SK-N-SH treated with all-trans-retinoic acid at 6 μM for 48 hours (cell line): ENCODE results near the gene TMEM30B.

ENCODE experiments used
- ARNTL ChIP-seq: fragments of 450-650 bp; formaldehyde crosslinking; IDR thresholded peaks from 2 replicates; pipeline ENCODE4 v1.5.0; 2020; ENCODE audit warnings: low read depth, mild to moderate bottlenecking, moderate library complexity, borderline replicate concordance
- CSDC2 ChIP-seq: fragments of 250-450 bp; sonication (Bioruptor Pico); IDR thresholded peaks from 2 replicates; pipeline ENCODE4 v1.5.0; 2020; ENCODE audit warnings: mild to moderate bottlenecking, moderate library complexity
- GLIS3 ChIP-seq: fragments of 250-450 bp; sonication (Bioruptor Pico); IDR thresholded peaks from 2 replicates; pipeline ENCODE4 v1.5.0; 2020; ENCODE audit warnings: mild to moderate bottlenecking, moderate library complexity
- PATZ1 ChIP-seq: fragments of 250-450 bp; sonication (Bioruptor Pico); IDR thresholded peaks from 2 replicates; pipeline ENCODE4 v1.8.0; 2020; ENCODE audit warnings: mild to moderate bottlenecking, moderate library complexity, borderline replicate concordance
- ZC3H10 ChIP-seq: fragments of 250-450 bp; sonication (Bioruptor Pico); IDR thresholded peaks from 2 replicates; pipeline ENCODE4 v1.5.1; 2021; ENCODE audit warnings: mild to moderate bottlenecking, moderate library complexity
- ZFP3 ChIP-seq: fragments of 250-450 bp; sonication (Bioruptor Pico); IDR thresholded peaks from 2 replicates; pipeline ENCODE4 v1.5.0; 2020; ENCODE audit warnings: mild to moderate bottlenecking, moderate library complexity
- ZNF8 ChIP-seq: fragments of 450-650 bp; formaldehyde crosslinking; IDR thresholded peaks from 2 replicates; pipeline ENCODE4 v1.5.0; 2020; ENCODE audit warnings: mild to moderate bottlenecking, moderate library complexity
- TF ChIP-seq, protein P1 (sequence below): fragments of 250-450 bp; sonication (Bioruptor Pico); IDR thresholded peaks from 2 replicates; pipeline ENCODE4 v1.5.1; 2021; ENCODE audit warnings: mild to moderate bottlenecking, moderate library complexity

- no peak for TF ChIP-seq CSDC2 (CRISPR knock-in tag)
- no peak for TF ChIP-seq ZFP3 (CRISPR knock-in tag)
- TF ChIP-seq ZNF8 (CRISPR knock-in tag): no peak
- no peak for TF ChIP-seq ARNTL (CRISPR knock-in tag)
- no peak for TF ChIP-seq PATZ1 (CRISPR knock-in tag)
- TF ChIP-seq ZC3H10 (CRISPR knock-in tag): no peak
- TF ChIP-seq GLIS3: no peak
- TF ChIP-seq, protein P1, sequence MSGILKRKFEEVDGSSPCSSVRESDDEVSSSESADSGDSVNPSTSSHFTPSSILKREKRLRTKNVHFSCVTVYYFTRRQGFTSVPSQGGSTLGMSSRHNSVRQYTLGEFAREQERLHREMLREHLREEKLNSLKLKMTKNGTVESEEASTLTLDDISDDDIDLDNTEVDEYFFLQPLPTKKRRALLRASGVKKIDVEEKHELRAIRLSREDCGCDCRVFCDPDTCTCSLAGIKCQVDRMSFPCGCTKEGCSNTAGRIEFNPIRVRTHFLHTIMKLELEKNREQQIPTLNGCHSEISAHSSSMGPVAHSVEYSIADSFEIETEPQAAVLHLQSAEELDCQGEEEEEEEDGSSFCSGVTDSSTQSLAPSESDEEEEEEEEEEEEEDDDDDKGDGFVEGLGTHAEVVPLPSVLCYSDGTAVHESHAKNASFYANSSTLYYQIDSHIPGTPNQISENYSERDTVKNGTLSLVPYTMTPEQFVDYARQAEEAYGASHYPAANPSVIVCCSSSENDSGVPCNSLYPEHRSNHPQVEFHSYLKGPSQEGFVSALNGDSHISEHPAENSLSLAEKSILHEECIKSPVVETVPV: no peak
Observed at GRCh38 chr14:61269321-61270083, 11.6 kb downstream of the TMEM30B start.
